Measurements from ENCODE around the gene SRGN. TPM values are rescaled to one million over a fixed set of nuclear protein-coding genes. Genes with fewer than 3 reads are reported as not detected.

The SRGN gene
- total RNA-seq, 2 experiments from 2014 or later: 342 to 353 TPM

DNA sequence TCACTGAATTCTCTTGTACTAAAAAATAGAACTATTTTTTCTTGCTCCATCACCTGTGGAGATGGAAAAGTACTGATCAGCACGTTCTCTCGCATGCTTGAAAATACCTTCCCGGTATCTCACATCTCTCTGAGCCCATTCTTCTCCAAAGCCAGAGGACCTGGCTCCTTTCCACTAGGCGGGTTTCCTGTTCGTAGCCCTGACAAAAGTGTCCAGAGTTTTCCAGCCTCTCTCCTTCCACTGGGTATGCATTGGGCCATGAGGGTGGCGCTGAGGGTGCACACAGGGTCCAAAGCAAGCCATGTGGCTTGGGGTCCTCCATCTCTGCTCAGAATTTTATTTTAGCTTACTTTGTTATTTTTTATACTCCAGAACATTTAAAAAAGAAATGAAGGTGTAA lies 16.3 kb upstream of the SRGN start:
- intact Hi-C loops (cut with DNase I, micrococcal nuclease): no loop called here
- no peak overlapping the region for H3K27ac Mint-ChIP-seq
- Histone ChIP-seq H3K27me3 (ENCODE audit: control insufficient read depth in 1 of 2, insufficient read depth in 2 of 2, low read length in 2 of 2) (no peaks in the 10 kb centered on the region), H3K4me1 (ENCODE audit: insufficient read depth, low read length) (peaks cover 7% of the 10 kb centered on the region), H3K4me3 (ENCODE audit: low read length) (no peak overlapping the region), H3K27ac (ENCODE audit: low read depth in 1 of 2, low read length in 2 of 2) (no peak overlapping the region), H3K9me3 (ENCODE audit: control insufficient read depth in 1 of 2, insufficient read depth in 1 of 2, low read length in 2 of 2) (no peaks in the 10 kb centered on the region), H3K36me3 (ENCODE audit: insufficient read depth, low read length) (no peaks in the 10 kb centered on the region)
- CTCF ChIA-PET: no interaction called here
- peaks cover 5% of the 10 kb centered on the region for H3K4me1 Mint-ChIP-seq (ENCODE audit: low read depth)
- no peaks in the 10 kb centered on the region for H3K36me3 Mint-ChIP-seq (ENCODE audit: low read depth)
- DNase-seq (no peak), ATAC-seq (ENCODE audit: poor library complexity) (no peak)
- H3K27me3 Mint-ChIP-seq: no peaks in the 10 kb centered on the region
- H3K4me3 Mint-ChIP-seq: no peak overlapping the region
- TF ChIP-seq, protein P1, sequence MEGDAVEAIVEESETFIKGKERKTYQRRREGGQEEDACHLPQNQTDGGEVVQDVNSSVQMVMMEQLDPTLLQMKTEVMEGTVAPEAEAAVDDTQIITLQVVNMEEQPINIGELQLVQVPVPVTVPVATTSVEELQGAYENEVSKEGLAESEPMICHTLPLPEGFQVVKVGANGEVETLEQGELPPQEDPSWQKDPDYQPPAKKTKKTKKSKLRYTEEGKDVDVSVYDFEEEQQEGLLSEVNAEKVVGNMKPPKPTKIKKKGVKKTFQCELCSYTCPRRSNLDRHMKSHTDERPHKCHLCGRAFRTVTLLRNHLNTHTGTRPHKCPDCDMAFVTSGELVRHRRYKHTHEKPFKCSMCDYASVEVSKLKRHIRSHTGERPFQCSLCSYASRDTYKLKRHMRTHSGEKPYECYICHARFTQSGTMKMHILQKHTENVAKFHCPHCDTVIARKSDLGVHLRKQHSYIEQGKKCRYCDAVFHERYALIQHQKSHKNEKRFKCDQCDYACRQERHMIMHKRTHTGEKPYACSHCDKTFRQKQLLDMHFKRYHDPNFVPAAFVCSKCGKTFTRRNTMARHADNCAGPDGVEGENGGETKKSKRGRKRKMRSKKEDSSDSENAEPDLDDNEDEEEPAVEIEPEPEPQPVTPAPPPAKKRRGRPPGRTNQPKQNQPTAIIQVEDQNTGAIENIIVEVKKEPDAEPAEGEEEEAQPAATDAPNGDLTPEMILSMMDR (IDR thresholded peaks at IDR 0.05): no peak
- no peaks in the 10 kb centered on the region for H3K9me3 Mint-ChIP-seq
- POLR2A ChIA-PET: no interaction called here

DNA sequence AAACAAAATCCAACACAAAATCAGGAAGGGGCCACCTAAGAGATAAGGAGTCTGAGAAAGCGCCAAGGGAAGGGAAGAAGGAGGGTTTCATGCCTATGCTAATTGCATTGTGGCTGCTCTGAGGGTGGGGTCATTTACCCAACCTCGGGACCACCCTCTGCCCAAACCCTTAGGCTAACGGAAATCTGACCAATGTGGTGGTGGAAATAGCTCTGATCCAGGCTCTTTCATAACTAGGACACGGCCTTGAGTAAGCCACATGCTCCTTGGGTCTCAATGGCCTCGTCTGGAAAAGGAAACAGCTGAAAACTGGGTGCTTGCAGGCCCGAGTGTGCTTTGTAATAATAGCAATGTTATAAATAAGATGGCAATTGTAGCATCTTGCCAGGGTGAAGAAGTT lies 14.9 kb upstream of the SRGN start:
- Histone ChIP-seq H3K27me3 (ENCODE audit: control insufficient read depth in 1 of 2, insufficient read depth in 2 of 2, low read length in 2 of 2) (no peaks in the 10 kb centered on the region), H3K4me3 (ENCODE audit: low read length) (no peak overlapping the region), H3K4me1 (ENCODE audit: insufficient read depth, low read length) (peaks cover 7% of the 10 kb centered on the region), H3K9me3 (ENCODE audit: control insufficient read depth in 1 of 2, insufficient read depth in 1 of 2, low read length in 2 of 2) (no peaks in the 10 kb centered on the region), H3K27ac (ENCODE audit: low read depth in 1 of 2, low read length in 2 of 2) (no peak overlapping the region), H3K36me3 (ENCODE audit: insufficient read depth, low read length) (no peaks in the 10 kb centered on the region)
- ATAC-seq (ENCODE audit: poor library complexity) (no peak), DNase-seq (no peak)
- intact Hi-C loops (cut with DNase I, micrococcal nuclease): no loop called here
- CTCF ChIA-PET: interaction anchor here (0.6 kb wide), 1 partner anchor 18 kb away, joined by 3 read pairs; no protein-coding TSS in a partner anchor
- H3K27me3 Mint-ChIP-seq: no peaks in the 10 kb centered on the region
- TF ChIP-seq, protein P1 (IDR thresholded peaks at IDR 0.05): no peak
- H3K4me3 Mint-ChIP-seq: no peak overlapping the region
- H3K4me1 Mint-ChIP-seq (ENCODE audit: low read depth): peaks cover 5% of the 10 kb centered on the region
- H3K27ac Mint-ChIP-seq: no peak overlapping the region
- H3K9me3 Mint-ChIP-seq: no peaks in the 10 kb centered on the region
- H3K36me3 Mint-ChIP-seq (ENCODE audit: low read depth): no peaks in the 10 kb centered on the region
- POLR2A ChIA-PET: no interaction called here

DNA sequence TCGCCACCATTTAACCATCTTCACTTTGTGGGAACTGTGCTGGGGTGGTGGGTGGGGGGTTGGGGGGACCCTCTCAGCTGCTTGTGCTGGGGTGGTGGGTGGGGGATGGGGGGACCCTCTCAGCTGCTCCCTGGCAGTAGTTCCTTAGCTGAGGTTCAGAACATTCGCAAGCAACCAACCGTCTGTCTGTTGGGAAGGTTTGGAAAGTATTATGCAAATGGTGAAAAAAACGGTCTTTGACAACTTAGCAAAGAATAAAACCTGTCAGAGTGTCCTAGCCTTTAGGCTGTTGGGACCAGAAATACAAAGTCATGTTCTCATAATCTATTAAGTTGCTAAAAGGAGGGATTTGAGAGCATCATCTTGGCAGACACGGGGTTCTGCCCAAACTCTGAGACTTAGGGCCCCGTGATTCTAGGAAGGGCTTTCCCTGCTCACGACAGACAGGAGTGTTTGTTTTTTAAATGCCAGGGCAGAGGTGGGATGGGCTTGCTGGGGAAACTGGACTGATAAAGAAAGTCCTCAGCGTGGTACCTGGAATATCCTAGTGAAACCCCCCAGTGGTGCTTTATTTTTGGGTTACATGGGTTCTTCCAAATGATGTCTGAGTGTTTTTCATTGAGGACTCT lies 14.1 kb upstream of the SRGN start:
- H3K36me3 ChIP-seq (ENCODE audit: insufficient read depth, low read length): no peaks in the 10 kb centered on the region
- CTCF ChIA-PET: interaction anchor here (0.6 kb wide), 1 partner anchor 19 kb away, joined by 3 read pairs; no protein-coding TSS in a partner anchor
- H3K4me3 ChIP-seq (ENCODE audit: low read length): no peak overlapping the region
- TF ChIP-seq, protein P1 (IDR thresholded peaks at IDR 0.05): no peak
- H3K27ac Mint-ChIP-seq: no peak overlapping the region
- peaks cover 7% of the 10 kb centered on the region for H3K4me1 ChIP-seq (ENCODE audit: insufficient read depth, low read length)
- H3K9me3 Mint-ChIP-seq: no peaks in the 10 kb centered on the region
- no peaks in the 10 kb centered on the region for H3K36me3 Mint-ChIP-seq (ENCODE audit: low read depth)
- no peaks in the 10 kb centered on the region for H3K27me3 Mint-ChIP-seq
- intact Hi-C loops (cut with DNase I, micrococcal nuclease): no loop called here
- H3K9me3 ChIP-seq (ENCODE audit: control insufficient read depth in 1 of 2, insufficient read depth in 1 of 2, low read length in 2 of 2): no peaks in the 10 kb centered on the region
- peaks cover 5% of the 10 kb centered on the region for H3K4me1 Mint-ChIP-seq (ENCODE audit: low read depth)
- DNase-seq (no peak), ATAC-seq (ENCODE audit: poor library complexity) (no peak)
- POLR2A ChIA-PET: no interaction called here
- no peak overlapping the region for H3K4me3 Mint-ChIP-seq
- no peak overlapping the region for H3K27ac ChIP-seq (ENCODE audit: low read depth in 1 of 2, low read length in 2 of 2)
- no peaks in the 10 kb centered on the region for H3K27me3 ChIP-seq (ENCODE audit: control insufficient read depth in 1 of 2, insufficient read depth in 2 of 2, low read length in 2 of 2)

Data from CD4-positive, alpha-beta T cell (primary cell).